Measurements from ENCODE around the gene LILRB5. TPM values are rescaled to one million over a fixed set of nuclear protein-coding genes. Genes with fewer than 3 reads are reported as not detected.
"Not testable (repeated sequence)": the region's sequence is repeated elsewhere in the genome, so short reads cannot be mapped to it uniquely, and the experiment has no call there.

LILRB5 gene
- total RNA-seq, 1 donor = under 0.01 TPM

DNA sequence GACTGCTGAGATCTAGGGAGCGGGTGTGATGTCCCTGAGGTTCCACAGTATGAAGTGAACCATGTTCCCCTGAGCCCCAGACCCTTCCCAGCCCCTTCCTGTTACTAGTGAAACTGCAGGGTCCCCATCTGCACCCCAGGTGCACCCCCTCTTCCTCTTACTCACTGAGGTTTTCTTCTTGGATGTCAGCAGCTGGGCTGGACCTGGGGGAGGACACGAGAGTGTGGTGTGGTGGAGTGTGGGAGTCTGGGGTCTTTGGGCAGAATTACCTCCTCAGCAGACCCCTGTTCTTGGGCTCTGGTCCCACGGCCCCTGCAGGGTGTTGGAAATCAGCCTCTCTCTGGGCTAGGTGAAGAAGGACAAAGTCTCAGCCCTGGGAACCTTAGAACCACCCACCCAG is 11.1 kb downstream of the LILRB5 start:
- no peak for DNase-seq (ENCODE audit: low read depth in 2 of 3, low spot score in 2 of 3)

DNA sequence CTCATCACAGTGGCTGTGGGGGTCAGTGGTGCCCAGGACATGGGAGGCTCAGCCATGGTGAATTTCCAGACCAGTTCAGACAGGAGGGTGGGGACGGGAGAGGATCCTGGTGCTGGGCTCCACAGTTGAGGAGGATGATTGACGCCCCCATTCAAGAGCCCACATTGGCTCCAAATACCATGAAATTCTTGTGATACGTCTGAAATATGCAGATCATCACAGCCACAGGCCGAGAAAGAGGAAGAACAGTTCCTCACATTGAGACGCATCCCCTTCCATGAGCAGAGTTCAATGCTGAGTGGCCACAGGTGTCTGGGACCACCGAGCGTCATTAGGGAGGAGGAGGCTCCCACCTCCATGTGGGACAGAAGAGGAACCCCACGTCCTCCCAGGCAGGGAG is 13.3 kb downstream of the LILRB5 start:
- DNase-seq (ENCODE audit: low read depth in 2 of 3, low spot score in 2 of 3) = not testable (repeated sequence)

DNA sequence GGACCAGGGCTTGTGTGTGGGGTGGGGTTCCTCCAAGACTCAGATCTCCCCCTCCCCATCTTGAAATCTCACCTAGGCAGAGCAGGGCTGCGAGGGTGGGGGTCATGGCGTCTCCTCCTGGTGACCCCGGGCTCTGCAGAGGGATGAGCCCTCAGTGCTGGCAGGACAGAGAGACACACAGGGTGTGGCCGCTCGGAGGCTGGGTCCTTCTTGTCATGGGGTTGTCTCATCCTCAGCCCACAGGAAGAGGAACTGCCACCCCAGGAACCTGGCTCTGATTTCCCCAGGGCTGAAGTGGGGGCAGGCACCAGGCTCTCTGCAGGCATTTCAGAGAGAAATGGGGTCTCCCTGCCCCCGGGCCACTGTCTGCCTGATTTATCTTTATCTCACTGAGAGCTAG is 14.4 kb downstream of the LILRB5 start, which contains the start of gene LILRA6:
TSS of gene LILRA6 (minus strand) at position 145 of the 400 bp plus-strand sequence.
- DNase-seq (ENCODE audit: low read depth in 2 of 3, low spot score in 2 of 3) = not testable (repeated sequence)

DNA sequence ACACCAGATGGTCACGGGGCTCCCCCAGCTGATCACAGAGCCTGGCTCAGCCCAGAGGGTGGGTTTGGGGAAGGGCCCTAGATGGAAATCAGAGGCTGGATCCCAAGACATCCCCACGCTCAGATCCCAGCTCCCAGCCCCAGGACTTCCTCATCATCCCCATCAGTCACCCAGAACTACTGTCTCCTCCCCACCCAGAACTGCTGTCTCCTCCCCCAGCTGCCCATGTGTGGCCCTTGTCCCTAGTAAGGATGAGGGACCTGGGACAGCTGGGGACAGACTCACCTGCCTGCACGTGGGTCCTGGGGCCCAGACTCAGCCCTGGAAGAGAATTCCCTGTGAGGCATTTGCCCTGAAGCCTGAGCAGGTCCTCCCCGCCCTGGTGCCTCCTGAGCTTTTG is 14.8 kb downstream of the LILRB5 start:
- not testable (repeated sequence) for DNase-seq (ENCODE audit: low read depth in 2 of 3, low spot score in 2 of 3)

DNA sequence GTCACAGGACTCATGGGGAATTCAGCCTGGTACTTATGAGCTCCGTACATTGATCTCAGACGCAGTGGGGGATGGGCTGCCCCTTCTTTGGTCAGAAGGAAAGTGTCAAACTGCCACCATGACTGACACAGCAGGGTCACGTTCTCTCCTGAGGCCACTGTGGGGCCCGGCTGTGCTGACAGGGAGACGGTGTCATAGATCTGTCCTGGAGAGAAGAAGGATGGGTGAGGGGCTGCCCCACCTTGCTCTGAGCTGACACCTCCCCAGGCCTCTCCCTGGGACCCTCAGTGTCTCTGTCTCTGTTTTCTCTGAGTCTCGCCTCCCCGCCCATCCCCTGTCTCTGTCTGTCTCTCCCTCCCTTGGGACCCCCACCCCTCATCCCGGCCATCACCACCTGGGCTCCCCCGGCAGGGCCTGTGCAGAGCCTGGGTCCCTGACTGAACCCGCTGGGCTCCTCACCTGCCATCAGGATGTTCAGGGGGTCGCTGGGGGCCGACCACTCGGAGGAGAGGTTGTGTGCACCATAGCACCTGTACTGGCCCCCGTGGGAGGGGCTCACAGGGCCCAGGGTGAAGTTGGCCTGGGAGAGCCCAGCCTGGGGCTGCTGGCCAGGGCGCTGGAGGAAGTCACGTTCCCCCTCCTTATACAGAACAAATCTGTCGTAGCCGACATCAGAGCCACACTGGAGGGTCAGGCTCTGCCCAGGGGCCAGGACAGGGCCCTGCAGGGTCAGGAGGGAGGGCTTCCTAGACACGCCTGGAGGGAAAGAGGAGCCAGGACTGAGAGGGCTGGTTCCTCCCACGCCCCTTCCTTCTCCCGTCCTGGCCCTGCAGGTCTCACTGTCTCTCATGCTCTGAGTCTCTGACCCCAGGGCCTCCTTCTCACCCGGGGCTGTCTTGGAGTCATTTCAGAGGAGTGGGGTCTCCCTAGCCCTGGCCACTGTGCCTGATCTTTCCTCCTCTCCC is 16.4 kb downstream of the LILRB5 start:
- not testable (repeated sequence) for DNase-seq (ENCODE audit: low read depth in 2 of 3, low spot score in 2 of 3)

DNA sequence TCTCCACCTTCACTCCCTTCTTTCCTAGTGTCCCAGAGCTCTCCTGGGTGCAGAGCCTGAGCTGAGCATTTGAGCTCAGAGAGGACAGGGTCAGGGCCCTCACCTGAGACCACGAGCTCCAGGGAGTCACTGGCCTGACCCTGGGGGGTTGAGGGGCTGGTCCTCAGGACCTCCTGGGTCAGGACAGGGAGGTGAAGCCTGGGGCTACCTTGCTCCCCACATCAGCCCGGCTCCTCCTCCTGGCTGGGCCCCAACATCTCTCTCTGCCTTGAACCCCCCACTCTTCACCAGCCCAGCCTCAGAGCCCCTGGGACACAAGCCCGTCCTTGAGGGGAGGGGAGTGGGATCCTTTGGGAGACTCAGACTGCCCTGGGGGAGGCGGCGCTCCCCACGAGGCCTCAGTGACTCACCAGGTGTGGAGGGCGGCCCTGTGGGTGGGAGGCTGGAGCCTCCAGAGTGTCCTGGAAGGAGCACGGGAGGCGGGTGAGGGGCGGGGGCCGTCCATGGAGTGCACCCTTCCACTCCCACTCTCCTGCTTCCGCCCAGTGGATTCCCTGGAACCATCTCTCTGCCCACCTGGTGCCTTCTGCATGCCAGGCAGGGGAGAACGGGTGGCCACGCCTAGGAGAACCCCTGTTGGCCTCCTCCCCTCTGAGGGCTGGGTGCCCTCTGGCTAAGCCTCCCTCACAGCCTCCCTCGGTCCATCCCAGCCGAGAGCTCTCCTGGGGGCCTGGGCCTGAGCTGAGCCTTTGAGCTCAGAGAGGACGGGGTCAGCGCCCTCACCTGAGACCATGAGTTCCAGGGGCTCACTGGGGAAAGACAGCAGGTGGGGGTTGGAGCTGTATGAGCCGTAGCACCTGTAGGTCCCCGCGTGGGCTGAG is 17.3 kb downstream of the LILRB5 start:
- DNase-seq (ENCODE audit: low read depth in 2 of 3, low spot score in 2 of 3) = not testable (repeated sequence)

DNA sequence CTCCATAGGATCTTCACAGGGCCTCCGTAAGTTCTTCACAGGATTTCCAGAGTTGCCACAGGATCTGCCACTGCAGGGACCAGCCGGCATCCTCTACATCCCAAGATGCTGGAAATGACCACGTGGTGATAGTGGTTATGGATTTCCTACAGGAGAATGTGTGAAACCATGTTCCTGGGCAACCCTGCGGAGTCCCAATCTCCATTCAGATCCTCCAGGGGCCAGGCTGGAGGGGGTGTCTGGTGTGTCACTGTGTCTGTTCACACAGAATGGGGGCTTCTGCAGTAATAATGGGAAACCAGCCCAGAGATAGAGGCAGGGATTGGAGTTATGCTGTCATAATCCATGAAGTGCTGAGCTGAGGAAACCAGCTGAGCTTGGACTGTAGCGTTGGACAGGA is 23.1 kb downstream of the LILRB5 start:
- DNase-seq (ENCODE audit: low read depth in 2 of 3, low spot score in 2 of 3) = no peak

DNA sequence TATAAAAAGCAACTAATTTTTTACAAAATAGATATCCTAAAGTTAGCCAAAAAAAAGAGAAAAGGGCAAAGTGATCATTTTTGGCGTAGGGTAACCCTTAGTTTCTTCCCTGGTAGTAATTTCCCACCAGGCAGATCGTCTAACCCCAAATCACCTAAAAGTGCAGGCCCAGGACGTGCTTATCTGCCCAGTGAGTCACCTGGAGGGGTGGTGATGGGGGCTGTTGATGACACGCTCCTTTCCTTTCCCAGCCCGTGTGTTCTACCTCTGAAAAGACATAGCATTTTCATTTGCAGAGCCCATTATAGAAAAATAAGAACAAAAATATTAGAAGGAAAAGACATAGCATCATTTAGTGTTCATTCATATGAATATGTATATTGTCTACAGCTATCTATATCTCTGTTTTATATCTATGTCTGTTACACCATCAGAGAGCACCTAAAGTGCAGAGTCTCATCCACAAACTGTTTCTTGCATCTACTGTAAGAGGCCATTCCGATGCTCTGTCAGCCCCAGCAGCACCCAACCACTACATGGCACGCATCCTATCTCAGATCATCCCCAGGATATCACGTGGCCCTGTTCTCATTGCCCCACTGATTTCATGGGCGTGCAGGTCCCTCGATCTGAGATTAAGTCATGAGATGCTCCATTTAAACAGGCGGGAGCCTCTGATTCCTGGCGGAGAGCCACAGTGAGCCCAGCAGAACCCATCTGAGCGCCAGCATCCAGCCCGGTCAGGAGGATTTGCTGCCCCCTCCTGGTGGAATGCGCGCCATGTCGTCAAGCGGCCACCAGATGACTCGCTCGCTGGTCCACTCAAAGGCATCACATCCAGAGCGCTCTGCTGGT is 25.8 kb downstream of the LILRB5 start:
- peak; percentile 82 to 93 (median 90) for DNase-seq (ENCODE audit: low read depth in 2 of 3, low spot score in 2 of 3)

DNA sequence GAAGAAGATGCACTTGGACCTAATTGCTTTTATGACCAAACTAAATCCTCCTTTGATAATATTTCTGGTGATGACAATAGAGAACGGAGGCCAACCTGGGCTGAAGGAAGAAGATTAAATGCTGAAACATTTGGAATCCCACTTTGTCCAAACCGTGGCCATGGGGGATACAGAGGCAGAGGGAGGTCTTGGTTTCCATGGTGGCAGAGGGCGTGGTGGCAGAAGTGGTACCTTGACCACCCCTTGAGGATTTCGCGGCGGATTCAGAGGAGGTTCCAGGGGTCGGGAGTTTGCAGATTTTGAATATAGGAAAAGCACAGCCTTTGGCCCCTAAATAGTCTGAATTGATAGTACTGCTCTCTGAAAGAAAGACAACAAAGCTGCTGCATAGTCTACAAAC is 27.0 kb downstream of the LILRB5 start:
- DNase-seq (ENCODE audit: low read depth in 2 of 3, low spot score in 2 of 3) = no peak

DNA sequence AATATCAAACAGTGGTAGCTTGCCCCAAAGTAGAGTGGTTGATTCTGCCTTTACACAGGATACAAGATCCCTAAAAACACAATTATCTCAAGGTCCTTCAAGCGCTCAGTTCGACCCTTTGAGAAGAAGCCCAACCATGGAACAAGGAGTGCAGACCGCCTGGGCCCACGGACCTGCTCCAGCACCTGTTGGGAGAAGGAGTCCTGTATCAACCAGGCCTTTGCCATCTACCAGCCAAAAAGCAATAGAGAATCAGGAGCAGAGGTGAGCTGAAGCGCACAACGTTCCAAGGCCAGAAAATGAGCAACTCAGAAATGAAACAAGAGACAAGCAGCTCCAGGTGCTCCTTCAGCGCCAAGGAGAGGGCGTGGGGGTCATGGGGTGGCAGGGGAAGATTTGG is 27.9 kb downstream of the LILRB5 start:
- DNase-seq (ENCODE audit: low read depth in 2 of 3, low spot score in 2 of 3) = no peak

DNA sequence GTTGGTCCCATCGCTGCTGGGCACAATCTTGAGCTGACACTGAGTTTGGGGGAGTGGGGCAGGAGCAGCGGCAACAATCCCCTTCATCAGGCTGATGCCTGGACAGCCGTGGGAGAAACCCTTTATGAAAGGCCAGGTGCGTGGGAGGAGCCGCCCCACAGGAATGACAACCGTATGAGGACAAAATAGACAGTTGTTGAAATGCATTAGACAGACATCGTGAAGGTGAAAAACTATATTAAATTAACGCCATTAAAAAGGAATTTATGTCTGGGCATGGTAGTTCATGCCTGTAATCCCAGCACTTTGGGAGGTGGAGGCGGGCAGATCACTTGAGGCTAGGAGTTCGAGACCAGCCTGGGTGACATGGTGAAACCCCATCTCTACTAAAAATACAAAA is 32.5 kb downstream of the LILRB5 start:
- DNase-seq (ENCODE audit: low read depth in 2 of 3, low spot score in 2 of 3) = not testable (repeated sequence)

DNA sequence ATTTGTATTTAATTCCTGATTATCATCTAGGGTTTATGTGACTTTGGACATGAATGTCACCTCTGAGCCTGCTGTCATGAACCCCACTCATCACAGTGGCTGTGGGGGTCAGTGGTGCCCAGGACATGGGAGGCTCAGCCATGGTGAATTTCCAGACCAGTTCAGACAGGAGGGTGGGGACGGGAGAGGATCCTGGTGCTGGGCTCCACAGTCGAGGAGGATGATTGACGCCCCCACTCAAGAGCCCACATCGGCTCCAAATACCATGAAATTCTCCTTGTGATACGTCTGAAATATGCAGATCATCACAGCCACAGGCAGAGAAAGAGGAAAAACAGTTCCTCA is 33.2 kb downstream of the LILRB5 start:
- DNase-seq (ENCODE audit: low read depth in 2 of 3, low spot score in 2 of 3) = not testable (repeated sequence)

DNA sequence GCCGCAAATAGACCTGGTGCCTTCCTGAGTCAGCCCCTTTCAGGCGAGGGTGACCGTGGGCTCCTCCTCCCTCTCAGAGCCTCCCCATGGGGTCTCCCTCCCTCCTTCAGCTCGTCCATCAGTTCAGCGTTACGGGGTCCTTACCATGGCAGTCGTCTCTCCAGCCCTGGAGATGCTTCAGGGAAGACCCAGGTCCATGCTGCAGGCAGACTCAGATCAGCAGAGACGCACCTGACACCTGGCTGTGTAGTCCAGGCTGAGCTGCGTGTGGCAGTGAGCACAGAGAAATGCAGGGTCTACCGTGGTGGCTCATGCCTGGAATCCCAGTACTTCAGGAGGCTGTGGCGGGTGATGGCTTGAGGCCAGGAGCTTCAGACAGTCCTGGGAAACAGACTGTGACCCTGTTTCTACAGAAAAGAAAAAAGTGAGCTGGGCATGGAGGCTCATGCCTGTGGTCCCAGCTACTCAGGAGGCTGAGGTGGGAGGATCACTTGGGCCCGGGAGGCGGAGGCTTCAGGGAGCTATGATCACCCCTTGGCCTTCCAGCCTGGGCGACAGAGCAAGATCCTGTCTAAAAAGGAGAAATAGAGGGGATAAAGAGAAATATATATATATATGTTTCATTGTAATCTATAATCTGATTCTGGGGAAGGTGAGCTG is 33.7 kb downstream of the LILRB5 start:
- DNase-seq (ENCODE audit: low read depth in 2 of 3, low spot score in 2 of 3) = not testable (repeated sequence)

DNA sequence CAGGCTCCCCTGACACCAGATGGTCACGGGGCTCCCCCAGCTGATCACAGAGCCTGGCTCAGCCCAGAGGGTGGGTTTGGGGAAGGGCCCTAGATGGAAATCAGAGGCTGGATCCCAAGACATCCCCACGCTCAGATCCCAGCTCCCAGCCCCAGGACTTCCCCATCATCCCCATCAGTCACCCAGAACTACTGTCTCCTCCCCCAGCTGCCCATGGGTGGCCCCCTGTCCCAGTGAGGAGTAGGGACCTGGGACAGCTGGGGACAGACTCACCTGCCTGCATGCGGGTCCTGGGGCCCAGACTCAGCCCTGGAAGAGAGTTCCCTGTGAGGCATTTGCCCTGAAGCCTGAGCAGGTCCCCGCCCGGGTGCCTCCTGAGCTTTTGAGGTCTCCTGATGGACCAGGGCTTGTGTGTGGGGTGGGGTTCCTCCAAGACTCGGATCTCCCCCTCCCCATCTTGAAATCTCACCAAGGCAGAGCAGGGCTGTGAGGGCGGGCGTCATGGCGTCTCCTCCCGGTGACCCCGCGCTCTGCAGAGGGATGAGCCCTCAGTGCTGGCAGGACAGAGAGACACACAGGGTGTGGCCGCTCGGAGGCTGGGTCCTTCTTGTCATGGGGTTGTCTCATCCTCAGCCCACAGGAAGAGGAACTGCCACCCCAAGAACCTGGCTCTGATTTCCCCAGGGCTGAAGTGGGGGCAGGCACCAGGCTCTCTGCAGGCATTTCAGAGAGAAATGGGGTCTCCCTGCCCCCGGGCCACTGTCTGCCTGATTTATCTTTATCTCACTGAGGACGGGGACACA is 34.4 kb downstream of the LILRB5 start, which contains the start of gene LILRB3:
TSS of gene LILRB3 (minus strand) at position 534 of the 803 bp plus-strand sequence. CDS start at position 503, 31 bp downstream.
- not testable (repeated sequence) for DNase-seq (ENCODE audit: low read depth in 2 of 3, low spot score in 2 of 3)

DNA sequence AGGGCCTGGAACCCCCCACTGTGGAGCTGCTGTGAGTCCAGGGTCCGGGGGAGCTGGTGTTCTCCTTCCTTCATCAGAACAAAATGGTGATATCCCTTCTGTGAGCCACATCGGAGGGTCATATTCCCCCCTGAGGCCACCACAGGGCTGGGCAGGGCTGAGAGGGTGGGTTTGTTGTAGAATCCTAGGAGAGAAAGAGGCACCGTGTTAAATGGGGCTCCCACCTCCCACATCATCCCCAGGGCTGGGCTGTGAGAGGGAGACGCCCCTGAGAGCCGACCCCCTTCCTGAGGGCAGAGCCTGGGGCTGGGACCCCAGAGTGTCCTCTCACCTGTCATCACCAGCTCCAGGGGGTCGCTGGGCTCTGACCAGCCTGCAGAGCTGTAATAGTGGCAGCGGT is 35.1 kb downstream of the LILRB5 start:
- not testable (repeated sequence) for DNase-seq (ENCODE audit: low read depth in 2 of 3, low spot score in 2 of 3)

DNA sequence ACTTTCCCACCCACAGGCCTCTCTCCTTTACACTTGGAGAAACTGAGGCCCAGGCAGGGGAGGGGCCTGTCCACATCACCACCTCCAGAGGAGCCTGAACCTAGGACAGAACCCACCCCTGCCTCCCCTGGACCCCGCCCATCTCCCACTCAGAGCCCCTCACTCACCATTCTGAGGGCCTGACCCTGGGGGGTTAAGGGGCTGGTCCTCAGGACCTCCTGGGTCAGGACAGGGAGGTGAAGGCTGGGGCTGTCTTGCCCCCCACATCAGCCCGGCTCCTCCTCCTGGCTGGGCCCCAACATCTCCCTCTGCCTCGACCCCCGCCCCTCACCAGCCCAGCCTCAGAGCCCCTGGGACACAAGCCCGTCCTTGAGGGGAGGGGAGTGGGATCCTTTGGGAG is 37.4 kb downstream of the LILRB5 start:
- not testable (repeated sequence) for DNase-seq (ENCODE audit: low read depth in 2 of 3, low spot score in 2 of 3)

DNA sequence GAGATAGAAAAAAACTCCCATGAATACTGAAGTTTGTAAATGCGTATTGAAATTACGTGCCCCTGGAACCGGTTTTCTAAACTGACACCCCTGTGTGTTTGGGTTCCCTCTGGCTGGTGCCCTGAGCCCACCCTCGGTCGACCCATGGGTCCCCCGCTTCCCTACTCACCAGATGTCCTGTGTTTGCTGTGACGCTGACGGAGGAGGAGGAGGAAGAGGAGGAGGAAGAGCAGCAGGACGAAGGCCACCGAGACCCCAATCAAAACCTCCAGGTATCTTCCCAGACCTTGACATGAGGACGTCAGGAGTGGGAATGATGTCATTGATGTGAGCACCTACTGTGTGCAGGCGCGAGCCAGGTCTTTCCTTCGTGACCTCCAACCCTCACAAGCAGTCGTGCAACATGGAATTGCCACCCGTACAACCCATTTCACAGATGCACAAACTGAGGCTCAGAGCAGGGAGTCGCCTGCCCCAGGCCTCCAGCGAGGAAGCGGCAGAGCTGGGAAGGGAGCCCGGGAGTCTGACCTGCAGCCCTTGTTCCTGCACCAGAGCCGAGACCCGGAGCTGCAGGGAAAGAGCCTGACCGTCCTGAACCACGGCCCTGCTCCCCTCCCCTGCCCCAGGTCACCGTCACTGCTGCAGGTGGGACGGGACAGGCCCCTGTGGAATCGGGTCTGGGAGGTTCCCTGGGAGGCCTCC is 38.0 kb downstream of the LILRB5 start:
- DNase-seq (ENCODE audit: low read depth in 2 of 3, low spot score in 2 of 3) = no peak

DNA sequence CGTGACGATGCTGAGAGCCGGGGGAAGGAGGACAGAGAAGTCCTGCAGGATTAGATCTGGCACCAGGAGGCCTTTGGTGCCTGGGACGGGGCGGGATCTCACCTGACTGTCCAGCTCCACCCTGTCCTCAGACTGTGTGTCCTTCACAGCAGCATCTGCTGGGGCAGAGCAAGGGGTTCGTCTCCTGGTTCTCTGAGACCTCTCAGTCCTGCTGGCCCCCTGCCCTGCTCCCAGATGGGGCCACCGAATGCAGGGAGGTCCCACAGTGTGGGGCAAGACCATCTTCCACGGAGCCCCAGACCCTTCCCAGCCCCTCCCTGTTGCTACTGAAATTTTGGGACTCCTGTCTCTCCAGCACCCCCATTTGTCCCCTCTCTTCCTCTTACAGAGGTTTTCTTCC is 38.8 kb downstream of the LILRB5 start:
- DNase-seq (ENCODE audit: low read depth in 2 of 3, low spot score in 2 of 3) = no peak
